BJ (cell line): ENCODE data around the gene KDM6A. TPM values are rescaled to one million over a fixed set of nuclear protein-coding genes. Genes with fewer than 3 reads are reported as not detected.

ENCODE experiments used
- CTCF ChIA-PET: fragments of 350-600 bp; formaldehyde crosslinking; extraction: SDS; loops from one replicate; lab custom pipeline; 2021; ENCODE audit warnings: antibody characterized with exemption, inconsistent platforms; lab: Yijun Ruan, JAX
- POLR2A ChIA-PET: fragments of 300-600 bp; sonication (Branson Sonifier 250); formaldehyde crosslinking; extraction: SDS; loops from one replicate; lab custom pipeline; 2021; ENCODE audit warnings: antibody characterized with exemption; lab: Charles Lee
- DNase-seq: peaks from one replicate; pipeline ENCODE4 v3.0.0-alpha.2; 2011; ENCODE audit warnings: low read depth
- H3K27me3 ChIP-seq: 2 replicates; pipeline ENCODE4 v1.6.0; 2011; ENCODE audit warnings: low read length; ENCODE audit not compliant: control insufficient read depth, insufficient read depth
- H3K36me3 ChIP-seq: 2 replicates; pipeline ENCODE4 v1.5.1; 2011; ENCODE audit warnings: low read length; ENCODE audit not compliant: control insufficient read depth, insufficient read depth
- H3K4me3 ChIP-seq: 2 replicates; pipeline ENCODE4 v1.5.1; 2011; ENCODE audit warnings: low read depth, mild to moderate bottlenecking, control low read depth, low read length
- polyA plus RNA-seq: library from polyadenylated mRNA; depleted of rRNA; stranded (reverse); fragments of >200 nt; gene quantifications from 2 replicates; pipeline ENCODE4 v1.2.3, GENCODE V29; 2011
- TF ChIP-seq, protein P1 (sequence below): IDR thresholded peaks from 2 replicates; pipeline ENCODE4 v1.5.1; 2011; ENCODE audit warnings: low read depth, mild to moderate bottlenecking, control low read depth, inconsistent platforms, low read length, moderate library complexity; ENCODE audit not compliant: insufficient read depth

The KDM6A gene
- polyA plus RNA-seq, 1 experiment: 5.4 TPM

DNA sequence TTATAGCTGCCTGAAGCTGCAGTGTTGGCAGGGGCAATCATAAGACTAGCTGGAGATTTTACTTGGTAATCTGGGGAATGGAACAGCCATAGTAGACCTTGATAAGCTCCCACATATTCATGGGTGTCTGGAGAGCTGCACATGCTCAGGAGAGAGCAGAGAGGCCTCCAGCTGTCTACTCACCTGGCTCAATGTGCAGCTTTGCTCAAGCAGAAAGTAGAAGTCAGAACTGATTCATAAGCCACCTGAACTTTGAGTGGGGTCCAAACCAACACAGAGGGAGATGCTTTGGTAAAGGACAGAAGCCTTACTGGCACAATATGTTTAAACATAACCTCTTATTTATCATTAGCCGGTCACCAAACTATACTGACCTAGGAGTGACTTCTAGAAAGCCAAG lies 54.4 kb downstream of the KDM6A start:
- POLR2A ChIA-PET: no interaction called here
- Histone ChIP-seq H3K4me3 (no peak overlapping the region), H3K36me3 (no peaks in the 10 kb centered on the region), H3K27me3 (no peaks in the 10 kb centered on the region)
- no peak for DNase-seq
- TF ChIP-seq, protein P1, sequence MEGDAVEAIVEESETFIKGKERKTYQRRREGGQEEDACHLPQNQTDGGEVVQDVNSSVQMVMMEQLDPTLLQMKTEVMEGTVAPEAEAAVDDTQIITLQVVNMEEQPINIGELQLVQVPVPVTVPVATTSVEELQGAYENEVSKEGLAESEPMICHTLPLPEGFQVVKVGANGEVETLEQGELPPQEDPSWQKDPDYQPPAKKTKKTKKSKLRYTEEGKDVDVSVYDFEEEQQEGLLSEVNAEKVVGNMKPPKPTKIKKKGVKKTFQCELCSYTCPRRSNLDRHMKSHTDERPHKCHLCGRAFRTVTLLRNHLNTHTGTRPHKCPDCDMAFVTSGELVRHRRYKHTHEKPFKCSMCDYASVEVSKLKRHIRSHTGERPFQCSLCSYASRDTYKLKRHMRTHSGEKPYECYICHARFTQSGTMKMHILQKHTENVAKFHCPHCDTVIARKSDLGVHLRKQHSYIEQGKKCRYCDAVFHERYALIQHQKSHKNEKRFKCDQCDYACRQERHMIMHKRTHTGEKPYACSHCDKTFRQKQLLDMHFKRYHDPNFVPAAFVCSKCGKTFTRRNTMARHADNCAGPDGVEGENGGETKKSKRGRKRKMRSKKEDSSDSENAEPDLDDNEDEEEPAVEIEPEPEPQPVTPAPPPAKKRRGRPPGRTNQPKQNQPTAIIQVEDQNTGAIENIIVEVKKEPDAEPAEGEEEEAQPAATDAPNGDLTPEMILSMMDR: no peak
- CTCF ChIA-PET: no interaction called here

- DNase-seq: no peak
- POLR2A ChIA-PET: no interaction called here
- TF ChIP-seq, protein P1: no peak
These were observed 58.5 kb downstream of the KDM6A start for GRCh38 chrX:44931441-44931973.

GRCh38 chrX:44935172-44935571 lies 62.2 kb downstream of the KDM6A start:
- TF ChIP-seq, protein P1: no peak
- DNase-seq: no peak
- POLR2A ChIA-PET: no interaction called here
- no peak overlapping the region for H3K4me3 ChIP-seq
- no peaks in the 10 kb centered on the region for H3K27me3 ChIP-seq
- H3K36me3 ChIP-seq: no peaks in the 10 kb centered on the region
- CTCF ChIA-PET: no interaction called here

More at GRCh38 chrX:44931441-44931973, 58.5 kb downstream of the KDM6A start:
- CTCF ChIA-PET: no interaction called here
- no peaks in the 10 kb centered on the region for H3K36me3 ChIP-seq
- H3K4me3 ChIP-seq: no peak overlapping the region
- H3K27me3 ChIP-seq: no peaks in the 10 kb centered on the region

DNA sequence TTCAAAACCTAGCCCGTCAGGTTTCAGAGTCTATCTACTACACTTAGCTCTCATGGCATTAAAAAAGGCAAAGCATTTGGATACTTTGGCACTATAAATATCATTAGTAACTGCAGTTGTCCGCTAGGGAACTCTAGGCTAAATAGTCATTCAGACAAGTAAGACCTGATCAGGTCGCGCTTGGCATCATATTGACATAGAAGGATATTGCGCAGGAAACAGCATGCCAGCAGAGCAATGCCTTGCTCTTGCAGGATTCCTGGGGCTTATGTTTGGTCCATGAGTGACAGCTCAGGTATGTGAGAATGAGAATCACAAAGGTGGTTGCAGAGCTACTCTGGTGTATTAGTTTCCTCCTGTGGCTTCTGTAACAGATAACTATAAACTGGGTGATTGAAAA lies 62.7 kb downstream of the KDM6A start:
- TF ChIP-seq, protein P1: no peak
- Histone ChIP-seq H3K36me3 (no peaks in the 10 kb centered on the region), H3K4me3 (no peak overlapping the region), H3K27me3 (no peaks in the 10 kb centered on the region)
- no peak for DNase-seq
- ChIA-PET POLR2A (no interaction called here), CTCF (no interaction called here)

- Histone ChIP-seq H3K27me3 (no peaks in the 10 kb centered on the region), H3K4me3 (no peak overlapping the region), H3K36me3 (no peaks in the 10 kb centered on the region)
- CTCF ChIA-PET: no interaction called here
- DNase-seq: no peak
- TF ChIP-seq, protein P1: no peak
- POLR2A ChIA-PET: no interaction called here
These were observed 64.6 kb downstream of the KDM6A start for GRCh38 chrX:44937606-44938005.
